PC-9 (cell line): ENCODE data around the gene LONP2. TPM values are rescaled to one million over a fixed set of nuclear protein-coding genes. Genes with fewer than 3 reads are reported as not detected.

ENCODE experiments used
- BruUV-seq: library from RNA; stranded (reverse); fragments of 400-500 nt; replicated peaks from 2 replicates; lab custom pipeline; 2021; lab: Mats Ljungman, UMichigan
- CTCF ChIA-PET: fragments of 300-600 bp; sonication (Branson Sonifier 250); formaldehyde crosslinking; loops from one replicate; lab custom pipeline; 2022; ENCODE audit warnings: antibody characterized with exemption; lab: Charles Lee
- POLR2A ChIA-PET: fragments of 300-600 bp; sonication (Branson Sonifier 250); formaldehyde crosslinking; loops from one replicate; lab custom pipeline; 2022; ENCODE audit warnings: antibody characterized with exemption; ENCODE audit not compliant: unreplicated experiment; lab: Charles Lee
- DNase-seq, 2 experiments: peaks; one replicate each; pipeline versions ENCODE4 v3.0.0 to v3.0.0-alpha.2; 2015 to 2022; ENCODE audit warnings: mixed read lengths in 1 of 2
- H2AFZ ChIP-seq: fragments of 200-600 bp; sonication (generic); 2 replicates; pipeline ENCODE4 v1.8.1; 2017; ENCODE audit warnings: antibody characterized with exemption
- H3F3A ChIP-seq: fragments of 200-600 bp; sonication (generic); 2 replicates; pipeline ENCODE4 v1.8.1; 2017; ENCODE audit warnings: antibody characterized with exemption, mild to moderate bottlenecking, low read depth; ENCODE audit not compliant: insufficient read depth
- H3K27ac ChIP-seq: fragments of 200-600 bp; sonication (generic); 2 replicates; pipeline ENCODE4 v1.6.1; 2016; ENCODE audit warnings: mixed run types
- H3K27me3 ChIP-seq: fragments of 200-600 bp; sonication (generic); 2 replicates; pipeline ENCODE4 v1.6.1; 2016; ENCODE audit warnings: low read depth, mixed run types; ENCODE audit not compliant: insufficient read depth
- H3K36me3 ChIP-seq: fragments of 200-600 bp; sonication (generic); 2 replicates; pipeline ENCODE4 v1.6.1; 2016; ENCODE audit warnings: low read depth, mixed run types
- H3K4me1 ChIP-seq: fragments of 200-600 bp; sonication (generic); replicated peaks from 2 replicates; pipeline ENCODE4 v1.6.1; 2016; ENCODE audit warnings: mixed run types; ENCODE audit not compliant: insufficient read depth
- H3K4me2 ChIP-seq: fragments of 200-600 bp; sonication (generic); 2 replicates; pipeline ENCODE4 v1.6.1; 2017; ENCODE audit warnings: mixed run types
- H3K4me3 ChIP-seq: fragments of 200-600 bp; sonication (generic); 2 replicates; pipeline ENCODE4 v1.6.1; 2016; ENCODE audit warnings: mixed run types
- H3K79me2 ChIP-seq: fragments of 200-600 bp; sonication (generic); 2 replicates; pipeline ENCODE4 v1.6.1; 2017; ENCODE audit warnings: low read depth, mixed run types
- H3K9me2 ChIP-seq: fragments of 200-600 bp; sonication (generic); 2 replicates; pipeline ENCODE4 v1.8.1; 2017; ENCODE audit warnings: mild to moderate bottlenecking; ENCODE audit not compliant: insufficient read depth
- H3K9me3 ChIP-seq: fragments of 200-600 bp; sonication (generic); 2 replicates; pipeline ENCODE4 v1.8.1; 2016; ENCODE audit warnings: low read depth; ENCODE audit not compliant: insufficient read depth
- H4K20me1 ChIP-seq: fragments of 200-600 bp; sonication (generic); 2 replicates; pipeline ENCODE4 v1.8.1; 2017; ENCODE audit not compliant: insufficient read depth
- CTCF ChIP-seq: fragments of 200-600 bp; sonication (generic); conservative IDR thresholded peaks from 2 replicates; pipeline ENCODE4 v1.6.1; 2017; ENCODE audit warnings: mixed run types, antibody characterized with exemption, mild to moderate bottlenecking, moderate library complexity
- EZH2 ChIP-seq: fragments of 200-600 bp; sonication (generic); IDR thresholded peaks from 2 replicates; pipeline ENCODE4 v1.8.0; 2017; ENCODE audit warnings: antibody characterized with exemption, low read depth
- intact Hi-C: fragments of 100-400 bp; cut with micrococcal nuclease; formaldehyde crosslinking; loops from one replicate; pipeline ENCODE4 v1.10.0; 2022; ENCODE audit not compliant: unreplicated experiment
- total RNA-seq: library from RNA; stranded (reverse); gene quantifications from 2 replicates; pipeline ENCODE4 v1.2.3, GENCODE V29; 2021

Gene LONP2
- total RNA-seq, 1 experiment from 2014 or later: 47.0 TPM

- Histone ChIP-seq H3K9me2 (no peaks in the 10 kb centered on the region), H3F3A (no peaks in the 10 kb centered on the region), H3K4me2 (no peak overlapping the region), H3K4me1 (no peaks in the 10 kb centered on the region), H3K36me3 (0 out of 2 replicates have a peak, but pooled peaks cover 5% of the 10 kb centered on the region), H2AFZ (no peak overlapping the region), H3K4me3 (no peak overlapping the region), H3K27ac (no peak overlapping the region), H3K9me3 (no peaks in the 10 kb centered on the region), H3K79me2 (no peaks in the 10 kb centered on the region), H4K20me1 (no peaks in the 10 kb centered on the region; the same call in 1 of the 2 replicates), H3K27me3 (no peaks in the 10 kb centered on the region)
- ChIA-PET POLR2A (no interaction called here), CTCF (no interaction called here)
- no peak for TF ChIP-seq CTCF
- TF ChIP-seq EZH2: no peak
- no TSS peak for BruUV-seq
- no peak for DNase-seq
- intact Hi-C loops: no loop called here
Measured at GRCh38 chr16:48271728-48272127, 27.6 kb downstream of the LONP2 start.

GRCh38 chr16:48272837-48273421, 28.8 kb downstream of the LONP2 start:
- ChIA-PET POLR2A (no interaction called here), CTCF (no interaction called here)
- no peak for DNase-seq
- Histone ChIP-seq H3K4me3 (no peak overlapping the region), H4K20me1 (no peaks in the 10 kb centered on the region; the same call in 1 of the 2 replicates), H3K9me2 (no peaks in the 10 kb centered on the region), H3K79me2 (no peaks in the 10 kb centered on the region), H3K27ac (no peak overlapping the region), H3K9me3 (no peaks in the 10 kb centered on the region), H3K4me1 (no peaks in the 10 kb centered on the region), H3K4me2 (no peak overlapping the region), H3K36me3 (peaks cover 13% of the 10 kb centered on the region), H3F3A (no peaks in the 10 kb centered on the region), H3K27me3 (no peaks in the 10 kb centered on the region), H2AFZ (no peak overlapping the region)
- intact Hi-C loops: no loop called here
- no TSS peak for BruUV-seq
- no peak for TF ChIP-seq EZH2

GRCh38 chr16:48274476-48274875, 30.4 kb downstream of the LONP2 start:
- BruUV-seq: no TSS peak

More at GRCh38 chr16:48274476-48274875, 30.4 kb downstream of the LONP2 start:
- ChIA-PET POLR2A (no interaction called here), CTCF (no interaction called here)
- no peak overlapping the region for H3K4me3 ChIP-seq
- H3K27ac ChIP-seq: no peak overlapping the region
- no peak for DNase-seq
- intact Hi-C loops: no loop called here
- H3K27me3 ChIP-seq: no peaks in the 10 kb centered on the region
- H3K79me2 ChIP-seq: no peaks in the 10 kb centered on the region
- no peak for TF ChIP-seq EZH2
- TF ChIP-seq CTCF: no peak
- no peak overlapping the region for H2AFZ ChIP-seq
- no peaks in the 10 kb centered on the region for H3K4me1 ChIP-seq
- H3K9me3 ChIP-seq: no peaks in the 10 kb centered on the region
- H4K20me1 ChIP-seq: no peaks in the 10 kb centered on the region; the same call in 1 of the 2 replicates
- H3F3A ChIP-seq: no peaks in the 10 kb centered on the region
- H3K9me2 ChIP-seq: no peaks in the 10 kb centered on the region
- H3K36me3 ChIP-seq: peaks cover 8% of the 10 kb centered on the region
- no peak overlapping the region for H3K4me2 ChIP-seq
